Activated CD8-positive, alpha-beta T cell treated with anti-CD3 and anti-CD28 coated beads for 36 hours (primary cell): ENCODE results near the gene GGT7. TPM values are rescaled to one million over a fixed set of nuclear protein-coding genes. Genes with fewer than 3 reads are reported as not detected.
"Not testable (repeated sequence)": the region's sequence is repeated elsewhere in the genome, so short reads cannot be mapped to it uniquely, and the experiment has no call there.

Experiments
- ATAC-seq: fragments of 200-7000 bp; cut with Tn5 transposase; one replicate; pipeline ENCODE4 v1.10.0; 2021; ENCODE audit warnings: mild to moderate bottlenecking, moderate library complexity
- CTCF ChIA-PET: fragments of 350-600 bp; sonication (Branson Sonifier 250); formaldehyde crosslinking; loops from one replicate; lab custom pipeline; 2021; ENCODE audit warnings: antibody characterized with exemption; lab: Charles Lee
- POLR2A ChIA-PET: fragments of 350-600 bp; sonication (Branson Sonifier 250); formaldehyde crosslinking; loops from one replicate; lab custom pipeline; 2021; ENCODE audit warnings: antibody characterized with exemption; lab: Charles Lee
- DNase-seq: peaks from one replicate; pipeline ENCODE4 v3.0.0-alpha.2; 2020
- H3K27ac Mint-ChIP-seq: one replicate; pipeline ENCODE4 v1.8.0; 2021; ENCODE audit warnings: mild to moderate bottlenecking, mixed read lengths
- H3K27me3 Mint-ChIP-seq: one replicate; pipeline ENCODE4 v1.8.0; 2021; ENCODE audit warnings: mixed read lengths
- H3K36me3 Mint-ChIP-seq: one replicate; pipeline ENCODE4 v1.8.0; 2021; ENCODE audit warnings: low read depth, mixed read lengths
- H3K4me1 Mint-ChIP-seq: one replicate; pipeline ENCODE4 v1.8.0; 2021; ENCODE audit warnings: low read depth, mixed read lengths
- H3K4me3 Mint-ChIP-seq: one replicate; pipeline ENCODE4 v1.8.0; 2021; ENCODE audit warnings: mild to moderate bottlenecking, moderate library complexity, mixed read lengths
- H3K9me3 Mint-ChIP-seq: one replicate; pipeline ENCODE4 v1.8.0; 2021; ENCODE audit warnings: mixed read lengths
- CTCF ChIP-seq: fragments of 200-600 bp; IDR thresholded peaks from one replicate; pipeline ENCODE4 v1.8.0; 2022; ENCODE audit warnings: antibody characterized with exemption, mild to moderate bottlenecking
- intact Hi-C: fragments of 100-400 bp; cut with micrococcal nuclease; formaldehyde crosslinking; loops from one replicate; pipeline ENCODE4 v1.10.0; 2022
- total RNA-seq, 2 experiments: library from RNA; stranded (reverse); gene quantifications; one replicate each; pipeline ENCODE4 v1.2.3, GENCODE V29; 2021

GGT7 gene
- total RNA-seq, 2 experiments from 2014 or later: 13.2 to 14.2 TPM

DNA sequence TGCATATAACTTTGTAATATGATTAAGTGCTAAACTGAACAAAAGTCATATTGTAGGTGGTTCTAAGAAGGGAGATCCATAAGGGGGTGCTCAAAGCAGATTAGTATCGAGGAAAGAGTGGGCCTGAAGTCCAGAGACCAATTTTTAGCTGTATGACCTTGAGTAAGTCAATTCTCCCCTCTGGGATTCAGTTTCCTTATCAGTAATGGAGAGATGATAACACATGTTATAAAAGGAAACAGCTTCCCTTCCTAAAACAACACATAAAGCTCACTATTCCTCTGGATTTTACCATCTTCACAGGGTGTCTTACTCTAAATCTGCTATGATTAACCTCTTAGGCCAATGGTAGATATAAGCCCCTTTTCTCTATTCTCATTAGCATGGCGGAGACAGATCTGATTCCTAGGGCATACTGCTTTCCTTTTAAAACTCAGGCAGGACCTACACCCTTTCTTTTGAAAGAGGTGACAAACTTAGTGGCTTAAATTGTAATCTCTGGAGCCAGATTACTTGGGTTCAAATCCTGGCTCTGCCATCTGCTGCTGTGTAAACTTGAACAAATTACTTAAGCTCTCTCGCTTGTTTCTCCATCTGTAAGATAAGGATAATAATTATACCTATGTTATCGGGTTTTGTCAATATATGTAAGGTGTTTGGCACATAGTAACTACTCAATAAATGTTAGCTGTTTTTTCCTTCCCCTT is 43.2 kb upstream of the GGT7 start:
- ATAC-seq (no peak), DNase-seq (no peak)
- intact Hi-C loops: no loop called here
- Mint-ChIP-seq H3K4me3 (no peak overlapping the region), H3K9me3 (no peaks in the 10 kb centered on the region), H3K27ac (no peak overlapping the region), H3K4me1 (peaks cover 13% of the 10 kb centered on the region), H3K36me3 (peaks cover 2% of the 10 kb centered on the region), H3K27me3 (no peaks in the 10 kb centered on the region)
- ChIA-PET CTCF (no interaction called here), POLR2A (interaction anchor here (1.5 kb wide), 1 partner anchor 30 kb away, joined by 3 read pairs; no protein-coding TSS in a partner anchor)
- no peak for TF ChIP-seq CTCF

- Mint-ChIP-seq H3K36me3 (peaks cover 1% of the 10 kb centered on the region), H3K27ac (no peak overlapping the region), H3K4me1 (peaks cover 12% of the 10 kb centered on the region), H3K9me3 (no peaks in the 10 kb centered on the region), H3K4me3 (no peak overlapping the region), H3K27me3 (no peaks in the 10 kb centered on the region)
- ChIA-PET CTCF (no interaction called here), POLR2A (no interaction called here)
- no peak for ATAC-seq
- DNase-seq: no peak
- TF ChIP-seq CTCF: no peak
- intact Hi-C loops: no loop called here
These were observed 42.5 kb upstream of the GGT7 start for GRCh38 chr20:34915131-34915530.

GRCh38 chr20:34907616-34908469 is 35.2 kb upstream of the GGT7 start:
- Mint-ChIP-seq H3K27ac (peak overlapping the region; percentile 28), H3K4me3 (no peak overlapping the region), H3K4me1 (peaks cover 12% of the 10 kb centered on the region), H3K9me3 (no peaks in the 10 kb centered on the region), H3K27me3 (no peaks in the 10 kb centered on the region), H3K36me3 (no peaks in the 10 kb centered on the region)
- DNase-seq (no peak), ATAC-seq (no peak)
- intact Hi-C loops: no loop called here
- no peak for TF ChIP-seq CTCF
- POLR2A ChIA-PET: no interaction called here
- CTCF ChIA-PET: no interaction called here

- CTCF ChIA-PET: interaction anchor here (0.6 kb wide), 1 partner anchor 13 kb away, joined by 3 read pairs; no protein-coding TSS in a partner anchor
- Mint-ChIP-seq H3K27ac (no peak overlapping the region), H3K9me3 (no peaks in the 10 kb centered on the region), H3K27me3 (no peaks in the 10 kb centered on the region), H3K4me1 (peaks cover 12% of the 10 kb centered on the region), H3K4me3 (no peak overlapping the region), H3K36me3 (no peaks in the 10 kb centered on the region)
- intact Hi-C loops: no loop called here
- ATAC-seq: no peak
- POLR2A ChIA-PET: interaction anchor here (0.6 kb wide), 1 partner anchor 11 kb away, joined by 3 read pairs; no protein-coding TSS in a partner anchor
- no peak for TF ChIP-seq CTCF
- DNase-seq: no peak
These were observed 31.6 kb upstream of the GGT7 start for GRCh38 chr20:34904202-34904621.

DNA sequence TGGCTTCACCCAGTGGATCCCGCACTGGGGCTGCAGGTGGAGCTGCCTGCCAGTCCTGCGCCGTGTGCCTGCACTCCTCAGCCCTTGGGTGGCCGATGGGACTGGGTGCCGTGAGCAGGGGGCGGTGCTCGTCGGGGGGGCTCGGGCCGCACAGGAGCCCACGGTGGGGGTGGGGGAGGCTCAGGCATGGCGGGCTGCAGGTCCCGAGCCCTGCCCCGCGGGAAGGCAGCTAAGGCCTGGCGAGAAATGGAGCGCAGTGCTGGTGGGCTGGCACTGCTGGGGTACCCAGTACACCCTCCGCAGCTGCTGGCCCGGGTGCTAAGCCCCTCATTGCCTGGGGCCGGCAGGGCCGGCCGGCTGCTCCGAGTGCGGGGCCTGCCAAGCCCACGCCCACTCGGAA is 26.1 kb upstream of the GGT7 start:
- H3K9me3 Mint-ChIP-seq, H3K27me3 Mint-ChIP-seq, H3K4me3 Mint-ChIP-seq, H3K27ac Mint-ChIP-seq, POLR2A ChIA-PET, DNase-seq, H3K36me3 Mint-ChIP-seq, intact Hi-C loops, H3K4me1 Mint-ChIP-seq, ATAC-seq: not testable (repeated sequence)
- CTCF ChIA-PET: interaction anchor here (1.1 kb wide), 1 partner anchor 11 kb away, joined by 3 read pairs; no protein-coding TSS in a partner anchor

DNA sequence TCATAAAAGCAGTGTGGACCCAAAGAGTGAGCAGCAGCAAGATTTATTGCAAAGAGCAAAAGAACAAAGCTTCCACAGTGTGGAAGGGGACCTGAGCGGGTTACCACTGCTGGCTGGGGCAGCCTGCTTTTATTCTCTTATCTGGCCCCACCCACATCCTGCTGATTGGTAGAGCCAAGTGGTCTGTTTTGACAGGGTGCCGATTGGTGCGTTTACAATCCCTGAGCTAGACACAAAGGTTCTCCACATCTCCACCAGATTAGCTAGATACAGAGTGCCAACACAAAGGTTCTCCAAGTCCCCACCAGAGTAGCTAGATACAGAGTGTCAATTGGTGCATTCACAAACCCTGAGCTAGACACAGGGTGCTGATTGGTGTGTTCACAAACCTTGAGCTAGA is 25.5 kb upstream of the GGT7 start:
- H3K4me3 Mint-ChIP-seq, POLR2A ChIA-PET, H3K36me3 Mint-ChIP-seq, ATAC-seq, DNase-seq, CTCF ChIA-PET, H3K9me3 Mint-ChIP-seq, H3K27ac Mint-ChIP-seq, H3K27me3 Mint-ChIP-seq, H3K4me1 Mint-ChIP-seq, intact Hi-C loops: not testable (repeated sequence)
